Esophagus (tissue), 2 donors: ENCODE data around the gene APOBEC3C. TPM values are rescaled to one million over a fixed set of nuclear protein-coding genes. Genes with fewer than 3 reads are reported as not detected.
"Not testable (repeated sequence)": the region's sequence is repeated elsewhere in the genome, so short reads cannot be mapped to it uniquely, and the experiment has no call there.

ENCODE experiments used
- H3K27ac ChIP-seq, 2 donors: one replicate each; pipeline ENCODE4 v1.5.1; 2013; ENCODE audit warnings: low read depth in 2 of 2, mild to moderate bottlenecking in 2 of 2, inconsistent platforms in 1 of 2, low read length in 1 of 2, moderate library complexity in 1 of 2
- H3K27me3 ChIP-seq, 2 donors: one replicate each; pipeline ENCODE4 v1.6.1; 2013; ENCODE audit warnings: low read length in 2 of 2, control low read depth in 1 of 2, mild to moderate bottlenecking in 1 of 2; ENCODE audit not compliant: insufficient read depth in 2 of 2, control insufficient read depth in 1 of 2
- H3K36me3 ChIP-seq, 2 donors: one replicate each; pipeline ENCODE4 v1.6.1; 2013; ENCODE audit warnings: low read length in 1 of 2; ENCODE audit not compliant: control insufficient read depth in 2 of 2, insufficient read depth in 2 of 2
- H3K4me1 ChIP-seq, 2 donors: one replicate each; pipeline ENCODE4 v1.6.1; 2013; ENCODE audit warnings: low read length in 1 of 2; ENCODE audit not compliant: control insufficient read depth in 2 of 2, insufficient read depth in 2 of 2
- H3K4me3 ChIP-seq, 2 donors: one replicate each; pipeline ENCODE4 v1.5.1; 2013; ENCODE audit warnings: low read length in 2 of 2, mild to moderate bottlenecking in 2 of 2, low read depth in 1 of 2, moderate library complexity in 1 of 2
- H3K9me3 ChIP-seq, 2 donors: one replicate each; pipeline ENCODE4 v1.6.1; 2013; ENCODE audit warnings: mild to moderate bottlenecking in 2 of 2, low read depth in 1 of 2, low read length in 1 of 2, moderate library complexity in 1 of 2; ENCODE audit not compliant: control insufficient read depth in 2 of 2, insufficient read depth in 1 of 2
- WGBS, 2 donors: extraction: QIAGEN DNeasy Blood & Tissue Kit; methylation state at CpG; one replicate each; pipeline ENCODE4 v1.1.7; 2013; 5-methylcytosine and 5-hydroxymethylcytosine counted together
- polyA plus RNA-seq, 2 donors: library from polyadenylated mRNA; stranded (reverse); fragments of 200-250 nt; gene quantifications; one replicate each; pipeline ENCODE4 v1.2.3, GENCODE V29; 2013
- donor health status: healthy with polysubstance abuse.
- donor health status: Bipolar disorder and iron deficiency.

Gene APOBEC3C
- polyA plus RNA-seq, 2 donors: 16.2 to 20.1 TPM

DNA sequence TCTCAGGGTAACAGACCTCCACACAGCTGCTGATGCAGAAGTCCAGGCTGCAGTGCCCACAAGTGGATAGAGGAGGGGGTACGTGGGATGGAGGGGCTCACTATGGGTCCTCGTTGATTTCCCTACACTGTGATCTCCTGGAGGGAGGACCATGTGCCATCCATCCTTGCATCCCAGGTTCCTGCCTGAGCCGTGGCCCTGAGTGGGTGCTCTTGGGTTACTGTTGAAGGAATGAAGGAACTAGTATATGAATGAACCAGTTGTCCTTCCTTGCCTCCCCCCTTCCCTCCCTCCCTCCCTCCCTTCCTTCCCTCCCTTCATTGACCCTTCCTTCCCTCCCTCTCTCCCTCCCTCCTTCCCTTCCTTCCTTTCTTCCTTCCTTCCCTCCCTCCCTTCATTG lies 16.5 kb upstream of the APOBEC3C start:
- Histone ChIP-seq H3K27ac (no peak overlapping the region), H3K36me3 (no peaks in the 10 kb centered on the region), H3K4me3 (no peak overlapping the region), H3K9me3 (peaks cover 0 to 2% of the 10 kb centered on the region in 2 donors), H3K4me1 (no peaks in the 10 kb centered on the region), H3K27me3 (no peaks in the 10 kb centered on the region)
- WGBS, 2 donors: 86 to 87% methylated on average over 3 of the region's 3 CpGs

DNA sequence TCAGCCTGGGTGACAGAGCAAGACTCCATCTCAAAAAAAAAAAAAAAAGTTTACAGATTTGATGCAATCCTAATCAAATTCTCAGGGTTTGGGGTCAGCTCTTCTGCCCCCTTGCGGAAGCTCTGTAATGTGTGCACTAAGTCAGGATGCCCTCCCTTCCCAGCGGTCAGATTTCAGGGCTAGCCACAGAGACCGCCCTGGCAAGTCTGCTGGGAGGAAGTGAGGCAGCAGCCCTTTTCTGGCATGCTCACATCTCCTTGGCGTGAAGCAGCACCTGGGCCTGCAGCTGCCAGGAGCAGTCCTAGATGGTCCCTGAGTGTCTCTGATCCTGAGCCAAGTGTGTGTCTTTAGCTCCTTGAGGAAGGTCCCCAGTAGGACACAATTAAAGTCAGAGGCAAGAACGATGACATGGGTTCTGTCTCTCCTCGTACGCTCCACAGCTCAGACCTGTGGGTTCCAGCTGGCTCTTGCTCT lies 10.9 kb upstream of the APOBEC3C start:
- no peaks in the 10 kb centered on the region for H3K9me3 ChIP-seq
- no peaks in the 10 kb centered on the region for H3K27me3 ChIP-seq
- no peaks in the 10 kb centered on the region for H3K36me3 ChIP-seq
- H3K27ac ChIP-seq: no peak overlapping the region
- WGBS, 2 donors: 5 to 15% methylated on average over 7 of the region's 7 CpGs
- no peak overlapping the region for H3K4me3 ChIP-seq
- no peaks in the 10 kb centered on the region for H3K4me1 ChIP-seq

DNA sequence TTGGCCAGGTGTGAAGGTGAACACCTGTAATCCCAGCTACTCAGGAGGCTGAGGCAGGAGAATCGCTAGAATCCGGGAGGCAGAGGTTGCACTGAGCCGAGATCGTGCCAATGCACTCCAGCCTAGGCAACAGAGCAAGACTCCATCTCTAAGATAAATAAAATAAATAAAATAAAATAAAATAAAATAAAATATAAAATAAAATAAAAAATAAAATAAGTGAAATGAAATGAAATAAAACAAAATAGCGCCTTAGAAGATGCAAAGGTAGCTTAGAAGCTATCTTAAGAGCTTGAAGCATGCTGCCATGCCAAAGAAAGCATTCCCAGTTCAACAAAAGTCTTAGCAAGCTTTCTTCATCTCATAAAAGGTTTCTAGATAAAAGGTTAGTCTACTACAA lies 6.9 kb upstream of the APOBEC3C start:
- Histone ChIP-seq H3K9me3 (no peaks in the 10 kb centered on the region), H3K4me1 (no peaks in the 10 kb centered on the region), H3K4me3 (no peak overlapping the region), H3K27me3 (no peaks in the 10 kb centered on the region), H3K27ac (no peak overlapping the region), H3K36me3 (no peaks in the 10 kb centered on the region)
- WGBS, 2 donors: 96 to 98% methylated on average over 5 of the region's 5 CpGs

DNA sequence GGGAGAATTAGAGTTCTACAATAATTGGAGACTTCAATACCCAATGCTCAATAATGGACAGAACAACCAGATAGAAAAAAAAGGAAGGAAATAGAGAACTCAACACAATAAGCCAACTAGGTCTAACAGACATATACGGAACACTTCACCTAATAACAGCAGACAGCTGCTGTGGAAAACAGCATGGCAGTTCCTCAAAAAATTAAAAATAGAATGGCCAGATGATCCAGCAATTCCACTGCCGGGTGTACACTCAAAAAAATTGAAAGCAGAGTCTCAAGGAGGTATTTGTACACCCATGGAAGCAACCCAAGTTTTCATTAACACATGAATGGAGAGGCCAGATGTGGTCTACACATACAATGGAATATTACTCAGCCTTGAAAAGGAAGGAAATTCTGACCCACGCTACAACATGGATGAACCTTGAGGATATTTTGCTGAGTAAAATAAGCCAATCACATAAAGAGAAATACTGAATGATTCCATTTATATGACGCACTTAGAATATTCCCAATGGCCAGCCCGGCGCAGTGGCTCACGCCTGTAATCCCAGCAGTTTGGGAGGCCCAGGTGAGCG lies 5.7 kb upstream of the APOBEC3C start:
- WGBS, 2 donors: 85 to 87% methylated on average over 8 of the region's 8 CpGs
- not testable (repeated sequence) for H3K27me3 ChIP-seq, H3K4me1 ChIP-seq, H3K27ac ChIP-seq, H3K4me3 ChIP-seq, H3K9me3 ChIP-seq, H3K36me3 ChIP-seq

DNA sequence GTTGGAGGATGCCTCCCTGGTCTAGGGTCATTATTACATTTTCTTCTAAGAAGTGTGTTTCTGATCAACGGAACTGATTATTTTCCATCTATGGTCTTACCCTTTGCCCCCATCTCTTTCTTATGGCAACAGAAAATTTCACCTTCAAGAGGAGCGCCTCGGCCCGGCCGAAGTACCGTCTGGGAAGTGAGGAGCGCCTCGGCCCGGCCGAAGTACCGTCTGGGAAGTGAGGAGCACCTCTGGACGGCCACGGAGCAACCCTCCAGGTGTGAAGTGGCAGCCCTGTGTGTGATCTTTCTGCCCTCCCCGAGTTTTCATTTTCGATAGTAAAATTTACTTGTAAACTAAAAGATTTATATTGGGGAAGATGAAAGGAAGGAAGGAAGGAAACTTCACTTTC lies 3.1 kb upstream of the APOBEC3C start:
- no peaks in the 10 kb centered on the region for H3K36me3 ChIP-seq
- 75 to 81% methylated on average over 15 of the region's 15 CpGs for WGBS, 2 donors
- H3K9me3 ChIP-seq: no peaks in the 10 kb centered on the region
- peaks cover 3% of the 10 kb centered on the region in 2 donors for H3K4me1 ChIP-seq
- H3K27ac ChIP-seq: no peak overlapping the region
- H3K4me3 ChIP-seq: no peak overlapping the region
- no peaks in the 10 kb centered on the region for H3K27me3 ChIP-seq

DNA sequence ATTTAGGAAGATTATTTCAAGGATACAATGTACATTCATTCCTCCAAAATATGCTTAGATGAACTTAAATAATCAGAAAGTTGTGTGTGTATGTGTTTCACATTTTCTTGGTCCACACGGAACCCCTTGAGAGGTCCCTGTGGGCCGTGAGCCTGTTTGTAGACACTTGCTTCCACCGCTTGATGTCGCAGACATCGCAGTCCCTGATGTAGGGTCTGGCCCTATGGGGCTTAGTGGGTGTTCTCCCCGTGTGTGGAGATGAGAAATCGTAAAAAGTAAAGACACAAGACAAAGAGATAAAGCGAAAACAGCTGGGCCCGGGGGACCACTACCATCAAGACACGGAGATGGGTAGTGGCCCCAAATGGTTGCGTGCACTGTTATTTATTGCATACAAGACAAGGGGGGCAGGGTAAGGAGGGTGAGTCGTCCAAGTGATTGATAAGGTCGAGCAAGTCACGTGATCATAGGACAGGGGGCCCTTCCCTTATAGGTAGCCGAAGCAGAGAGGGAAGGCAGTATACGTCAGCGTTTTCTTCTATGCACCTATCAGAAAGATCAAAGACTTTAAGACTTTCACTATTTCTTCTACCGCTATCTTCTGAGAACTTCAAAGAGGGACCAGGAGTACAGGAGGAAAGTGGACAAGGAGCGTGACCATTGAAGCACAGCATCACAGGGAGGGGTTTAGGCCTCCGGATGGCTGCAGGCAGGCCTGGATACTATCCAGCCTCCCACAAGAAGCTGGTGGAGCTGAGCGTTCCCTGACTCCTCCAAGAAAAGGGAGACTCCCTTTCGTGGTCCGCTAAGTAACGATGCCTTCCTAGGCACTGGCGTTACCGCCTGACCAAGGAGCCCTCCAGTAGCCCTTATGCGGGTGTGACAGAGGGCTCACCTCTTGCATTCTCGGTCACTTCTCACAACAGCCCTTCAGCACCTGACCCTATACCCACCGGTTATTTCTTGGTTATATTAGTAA lies 1.2 kb upstream of the APOBEC3C start:
- WGBS, 2 donors: 79 to 82% methylated on average over 29 of the region's 29 CpGs
- Histone ChIP-seq H3K4me3 (no peak overlapping the region), H3K27me3 (no peaks in the 10 kb centered on the region), H3K36me3 (no peaks in the 10 kb centered on the region), H3K4me1 (peaks cover 3% of the 10 kb centered on the region in 2 donors), H3K9me3 (no peaks in the 10 kb centered on the region), H3K27ac (no peak overlapping the region)

DNA sequence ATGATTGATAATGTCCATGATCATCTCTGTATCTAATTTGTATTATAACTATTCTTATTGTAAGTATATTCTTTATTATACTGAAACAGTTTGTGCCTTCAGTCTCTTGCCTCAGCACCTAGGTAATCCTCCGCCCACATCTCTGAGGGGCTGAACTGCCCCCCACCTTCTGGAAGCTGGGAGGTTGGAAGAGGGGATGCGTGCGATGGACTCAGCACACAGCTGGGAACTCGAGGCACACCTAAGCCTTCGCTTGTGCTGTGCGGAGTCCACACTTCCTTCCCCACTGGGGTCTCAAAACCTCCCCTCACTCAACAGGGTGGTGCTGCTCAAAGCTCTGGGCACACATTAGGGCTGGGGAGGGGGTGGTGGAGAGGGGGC lies 506 bp upstream of the APOBEC3C start:
- 68 to 71% methylated on average over 6 of the region's 6 CpGs for WGBS, 2 donors
- H3K4me3 ChIP-seq: peak overlapping the region in 1 of 2 donors; percentile 54

DNA sequence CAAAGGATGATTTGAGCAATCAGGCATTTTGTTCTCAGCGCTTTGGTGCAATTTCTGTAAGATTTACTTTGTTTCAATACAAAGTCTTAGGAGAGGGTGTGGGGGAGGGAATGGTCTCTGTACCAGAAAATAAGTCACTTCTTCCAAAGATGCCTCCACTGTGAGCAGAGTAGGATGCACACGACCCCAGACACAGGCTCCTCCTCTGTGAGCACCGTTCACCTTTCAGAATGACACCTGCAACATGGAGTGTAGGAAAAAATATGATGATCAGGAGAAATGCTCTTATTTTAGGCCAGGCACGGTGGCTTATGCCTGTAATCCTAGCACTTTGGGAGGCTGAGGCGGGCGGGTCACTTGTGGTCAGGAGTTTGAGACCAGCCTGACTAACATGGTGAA lies 665 bp downstream of the APOBEC3C start:
- H3K36me3 ChIP-seq, H3K9me3 ChIP-seq, H3K4me1 ChIP-seq, H3K27me3 ChIP-seq: not testable (repeated sequence)
- Histone ChIP-seq H3K4me3 (peak overlapping the region; percentile 41 to 54), H3K27ac (peak overlapping the region; percentile 84 to 91)
- WGBS, 2 donors: 15 to 27% methylated on average over 6 of the region's 6 CpGs

More for the DNA sequence above, 506 bp upstream of the APOBEC3C start:
- not testable (repeated sequence) for H3K36me3 ChIP-seq, H3K27me3 ChIP-seq, H3K4me1 ChIP-seq, H3K9me3 ChIP-seq
- H3K27ac ChIP-seq: peak overlapping the region; percentile 84 to 91

DNA sequence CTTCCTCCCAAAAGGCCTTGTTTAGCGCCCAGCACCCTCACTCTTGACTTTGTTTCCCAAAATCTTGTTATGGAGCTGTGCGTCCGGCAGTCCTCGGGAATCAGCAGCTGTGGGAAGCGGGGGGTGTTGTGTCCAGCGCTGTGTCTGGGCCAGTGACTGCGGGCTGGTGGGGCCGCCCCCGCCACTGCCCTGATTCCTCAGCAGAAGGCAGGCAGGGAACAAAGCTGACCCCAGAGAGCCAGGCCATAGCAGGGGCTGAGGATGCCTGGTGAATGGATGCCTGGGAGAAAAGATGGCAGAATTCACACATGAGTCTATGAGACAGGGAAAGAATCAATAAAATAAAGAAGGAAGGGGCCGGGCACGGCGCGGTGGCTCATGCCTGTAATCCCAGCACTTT lies 2.5 kb downstream of the APOBEC3C start:
- Histone ChIP-seq H3K4me1 (peaks cover 3% of the 10 kb centered on the region in 2 donors), H3K27ac (no peak overlapping the region), H3K4me3 (no peak overlapping the region), H3K9me3 (no peaks in the 10 kb centered on the region), H3K27me3 (no peaks in the 10 kb centered on the region), H3K36me3 (peaks cover 0 to 6% of the 10 kb centered on the region in 2 donors)
- 97 to 98% methylated on average over 13 of the region's 13 CpGs for WGBS, 2 donors
